HS-5 (cell line): Measurements from ENCODE around the gene CLECL1.
"Not testable (repeated sequence)": the region's sequence is repeated elsewhere in the genome, so short reads cannot be mapped to it uniquely, and the experiment has no call there.

Experiments
- DNase-seq: peaks from one replicate; pipeline ENCODE4 v3.0.0-alpha.2; 2012; ENCODE audit warnings: low read depth

Gene CLECL1

GRCh38 chr12:9719790-9720189 lies 13.1 kb downstream of the CLECL1 start:
- DNase-seq, result no peak

DNA sequence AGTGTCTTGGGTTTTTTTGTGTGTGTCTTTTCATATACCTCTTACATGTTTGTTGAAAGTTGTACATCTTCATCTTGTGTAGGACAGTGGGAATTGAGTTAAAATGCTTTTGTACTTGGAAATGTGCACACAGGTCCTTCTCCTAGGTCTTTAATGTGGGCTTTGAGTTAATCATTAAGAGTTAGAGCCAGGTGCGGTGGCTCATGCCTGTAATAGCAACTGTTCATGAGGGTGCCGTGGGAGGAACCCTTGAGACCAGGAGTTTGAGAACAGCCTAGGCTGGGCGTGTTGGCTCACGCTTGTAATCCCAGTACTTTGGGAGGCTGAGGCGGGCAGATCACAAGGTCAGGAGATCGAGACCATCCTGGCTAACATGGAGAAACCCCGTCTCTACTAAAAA lies 13.9 kb downstream of the CLECL1 start:
- no peak for DNase-seq

DNA sequence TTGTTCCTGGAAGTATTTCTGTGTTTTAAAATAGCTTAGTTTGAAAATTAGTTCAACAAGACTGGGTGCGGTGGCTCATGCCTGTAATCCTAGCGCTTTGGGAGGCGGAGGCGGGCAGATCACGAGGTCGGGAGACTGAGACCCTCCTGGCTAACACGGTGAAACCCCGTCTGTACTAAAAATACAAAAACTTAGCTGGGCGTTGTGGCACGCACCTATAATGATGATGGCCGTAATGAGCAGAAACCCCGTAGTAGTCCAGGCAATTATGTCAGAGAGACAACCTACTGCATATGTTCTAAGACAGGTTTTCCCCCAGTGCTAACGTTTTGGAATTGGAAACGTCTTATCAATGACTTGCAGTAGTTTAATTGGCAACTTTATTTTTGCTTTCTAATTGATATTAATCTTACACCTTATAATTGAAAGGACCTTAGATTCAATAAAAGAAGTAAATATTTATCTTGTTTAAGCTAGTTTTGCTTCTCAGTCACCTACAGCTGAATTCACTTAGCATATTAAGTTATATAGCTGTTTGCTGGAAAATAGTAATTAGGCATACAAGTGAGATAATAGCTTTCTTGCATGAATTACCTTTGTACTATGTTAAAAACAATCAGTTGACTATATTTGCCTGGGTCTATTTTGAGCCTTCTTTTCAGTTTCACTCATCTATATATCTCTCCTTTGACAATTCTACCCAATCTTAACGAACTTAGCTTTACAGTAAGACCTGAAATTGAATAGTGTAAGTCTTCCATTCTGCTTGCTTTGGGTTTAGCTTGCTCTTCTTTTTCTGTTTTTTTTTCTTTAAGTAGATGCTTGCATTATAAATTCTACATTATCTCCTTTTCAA lies 15.6 kb downstream of the CLECL1 start:
- DNase-seq, result no peak

- DNase-seq, result not testable (repeated sequence)
These were observed 19.8 kb downstream of the CLECL1 start for GRCh38 chr12:9713032-9713558.

GRCh38 chr12:9711664-9712063 lies 21.2 kb downstream of the CLECL1 start:
- DNase-seq, result no peak

DNA sequence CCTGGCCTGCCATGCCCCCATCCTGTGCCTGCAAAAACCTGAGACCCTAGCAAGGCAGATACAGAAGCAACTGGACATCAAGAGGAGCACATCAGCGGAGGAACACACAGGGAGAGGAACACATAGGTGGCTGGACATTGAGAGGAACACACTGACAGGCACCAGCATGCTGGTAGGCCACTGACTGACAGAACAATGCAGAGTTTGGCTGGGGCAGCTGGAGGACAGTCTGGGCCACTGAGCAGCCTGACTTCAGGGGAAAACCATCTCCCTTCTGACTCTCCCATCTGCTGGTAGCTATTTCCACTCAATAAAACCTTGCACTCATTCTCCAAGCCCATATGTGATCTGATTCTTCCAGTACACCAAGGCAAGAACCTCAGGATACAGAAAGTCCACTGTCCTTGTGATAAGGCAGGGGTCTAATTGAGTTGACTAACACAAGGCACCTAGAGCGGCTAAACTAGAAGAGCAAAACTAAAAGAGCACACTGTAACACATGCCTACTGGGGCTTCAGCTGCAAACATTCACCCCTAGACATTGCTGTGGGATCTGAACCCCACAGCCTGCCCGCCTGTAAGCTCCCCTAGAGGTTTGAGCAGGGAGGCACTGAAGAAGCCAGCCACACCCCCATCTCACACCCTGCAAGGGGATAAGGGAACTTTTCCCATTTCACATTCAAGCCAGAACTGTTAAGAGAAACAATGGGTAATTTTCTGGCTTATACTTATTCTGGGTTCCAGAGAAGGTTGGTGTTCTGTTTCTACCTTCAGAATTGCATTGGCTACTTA lies 22.1 kb downstream of the CLECL1 start:
- DNase-seq, result no peak

GRCh38 chr12:9708853-9709252 lies 24.0 kb downstream of the CLECL1 start:
- DNase-seq, result no peak

GRCh38 chr12:9707864-9708808 lies 24.8 kb downstream of the CLECL1 start:
- DNase-seq, result no peak

- DNase-seq, result no peak
These were observed 25.5 kb downstream of the CLECL1 start for GRCh38 chr12:9707356-9707755.

GRCh38 chr12:9706086-9706685 lies 26.7 kb downstream of the CLECL1 start:
- no peak for DNase-seq

GRCh38 chr12:9704561-9704960 lies 28.3 kb downstream of the CLECL1 start:
- DNase-seq, result not testable (repeated sequence)

GRCh38 chr12:9702255-9702654 lies 30.6 kb downstream of the CLECL1 start:
- no peak for DNase-seq

GRCh38 chr12:9701380-9702154 lies 31.3 kb downstream of the CLECL1 start:
- DNase-seq, result no peak

- no peak for DNase-seq
These were observed 32.3 kb downstream of the CLECL1 start for GRCh38 chr12:9700606-9700956.

DNA sequence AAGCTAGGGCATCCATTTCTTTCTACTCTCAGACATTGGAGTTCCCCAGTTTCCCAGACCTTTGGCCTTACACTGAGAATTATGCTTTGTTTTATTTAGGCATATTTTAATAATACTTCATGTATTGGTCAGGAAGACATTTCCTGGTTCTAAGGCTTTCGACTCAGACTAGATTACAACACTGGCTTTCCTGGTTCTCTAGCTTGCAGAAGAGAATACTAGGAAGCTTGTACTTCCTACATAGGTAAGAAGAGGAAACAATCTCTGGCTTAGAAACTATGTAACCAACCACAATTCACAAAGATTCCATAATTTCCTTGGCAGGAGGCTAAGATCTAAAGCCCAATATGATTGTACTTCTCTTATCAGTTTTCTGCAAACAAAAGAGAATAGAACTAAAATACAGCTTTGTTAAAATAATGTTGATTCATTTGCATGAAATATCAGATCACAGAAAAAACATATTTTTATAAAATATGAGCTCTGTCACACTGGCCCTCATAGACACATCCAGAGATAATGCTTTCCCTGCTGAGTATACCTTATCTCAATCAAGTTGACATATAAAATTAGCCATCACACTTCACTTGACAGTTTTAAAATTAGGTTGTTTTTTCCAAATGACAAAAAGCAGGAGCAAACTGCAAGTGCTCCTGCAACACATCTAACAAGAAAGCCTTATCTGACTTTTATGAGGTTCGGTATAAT lies 32.8 kb downstream of the CLECL1 start:
- DNase-seq, result no peak

DNA sequence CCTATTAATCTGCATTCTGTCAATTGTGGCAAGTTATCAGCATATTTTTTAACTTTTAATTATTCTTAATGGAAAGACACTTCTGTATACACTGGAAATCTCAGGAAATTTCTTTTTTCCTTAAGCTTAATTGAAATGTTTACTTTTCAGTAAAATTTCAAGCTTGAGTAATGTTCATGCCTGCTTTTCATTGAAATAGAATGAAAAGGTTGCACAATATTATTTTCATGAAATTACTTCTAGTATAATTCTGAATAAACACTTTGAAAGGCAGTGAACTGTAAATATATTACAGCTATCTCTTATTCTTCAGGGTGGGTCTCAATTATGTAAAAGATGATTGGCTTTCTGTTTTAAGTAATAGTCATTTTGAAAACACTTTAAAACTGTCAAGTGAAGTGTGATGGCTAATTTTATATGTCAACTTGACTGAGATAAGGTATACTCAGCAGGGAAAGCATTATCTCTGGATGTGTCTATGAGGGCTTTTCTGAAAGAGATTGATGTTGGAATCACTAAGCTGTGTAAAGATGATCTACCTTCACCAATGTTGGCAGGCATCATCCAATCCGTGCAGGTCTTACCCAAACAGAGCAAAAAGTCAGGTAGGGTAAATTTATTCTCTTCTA lies 33.5 kb downstream of the CLECL1 start:
- DNase-seq, result no peak

DNA sequence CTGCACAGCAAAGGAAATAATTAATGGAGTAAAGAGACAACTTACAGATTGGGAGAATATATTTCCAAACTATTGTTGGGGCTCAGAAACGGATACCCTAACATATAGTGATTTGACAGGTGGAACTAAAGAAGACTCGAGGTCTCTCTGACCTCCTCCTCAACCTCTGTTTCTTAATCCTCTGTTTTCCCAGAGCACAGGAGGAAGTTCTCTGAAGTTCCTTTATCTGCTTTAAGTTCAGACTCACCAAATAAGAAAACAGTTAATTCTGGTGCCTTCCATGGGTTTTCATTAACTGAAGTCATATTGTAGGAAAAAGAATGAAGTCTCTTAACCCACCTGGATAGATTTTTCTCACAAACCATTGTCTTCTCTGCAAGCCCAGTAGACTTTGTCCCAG lies 34.2 kb downstream of the CLECL1 start:
- DNase-seq, result no peak

- no peak for DNase-seq
These were observed 35.3 kb downstream of the CLECL1 start for GRCh38 chr12:9697619-9698018.

GRCh38 chr12:9695661-9696060 lies 37.2 kb downstream of the CLECL1 start:
- not testable (repeated sequence) for DNase-seq

DNA sequence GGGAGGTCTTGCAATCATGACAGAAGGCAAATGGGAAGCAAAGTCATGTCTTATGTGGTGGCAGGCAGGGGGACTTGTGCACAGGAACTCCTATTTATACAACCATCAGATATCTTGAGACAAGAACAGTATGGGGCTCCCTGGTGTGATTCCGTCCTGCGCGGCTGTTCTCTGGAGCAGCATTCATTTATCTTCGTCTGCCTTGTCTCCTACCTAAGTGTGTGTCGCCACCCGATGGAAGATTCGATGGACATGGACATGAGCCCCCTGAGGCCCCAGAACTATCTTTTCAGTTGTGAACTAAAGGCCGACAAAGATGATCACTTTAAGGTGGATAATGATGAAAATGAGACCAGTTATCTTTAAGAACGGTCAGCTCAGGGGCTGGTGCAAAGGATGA lies 37.7 kb downstream of the CLECL1 start:
- DNase-seq, result not testable (repeated sequence)
